GM19467 (cell line): Measurements from ENCODE around the gene ADCY3.

Experiments used
- ATAC-seq: cut with Tn5 transposase; IDR thresholded peaks from one replicate; pipeline ENCODE4 v1.9.1; 2021; ENCODE audit warnings: mild to moderate bottlenecking, moderate library complexity; ENCODE audit not compliant: unreplicated experiment

Gene ADCY3

GRCh38 chr2:24878341-24878740 is 41.7 kb downstream of the ADCY3 start:
- ATAC-seq, result no peak

GRCh38 chr2:24877646-24878045 is 42.4 kb downstream of the ADCY3 start:
- ATAC-seq, result no peak

- ATAC-seq, result no peak
These were observed 43.0 kb downstream of the ADCY3 start for GRCh38 chr2:24877067-24877466.

- ATAC-seq, result no peak
These were observed 44.1 kb downstream of the ADCY3 start for GRCh38 chr2:24875901-24876300.

- no peak for ATAC-seq
These were observed 44.8 kb downstream of the ADCY3 start for GRCh38 chr2:24875272-24875671.

- ATAC-seq, result no peak
These were observed 46.0 kb downstream of the ADCY3 start for GRCh38 chr2:24874035-24874434.

- ATAC-seq, result no peak
These were observed 46.4 kb downstream of the ADCY3 start for GRCh38 chr2:24873619-24874018.

- ATAC-seq, result no peak
These were observed 47.5 kb downstream of the ADCY3 start for GRCh38 chr2:24872344-24873115.

- ATAC-seq, result no peak
These were observed 48.1 kb downstream of the ADCY3 start for GRCh38 chr2:24871852-24872333.

GRCh38 chr2:24870891-24871705 is 48.9 kb downstream of the ADCY3 start:
- no peak for ATAC-seq

GRCh38 chr2:24870440-24870839 is 49.6 kb downstream of the ADCY3 start:
- no peak for ATAC-seq

- no peak for ATAC-seq
These were observed 53.1 kb downstream of the ADCY3 start for GRCh38 chr2:24866946-24867345.

GRCh38 chr2:24863641-24864040 is 56.4 kb downstream of the ADCY3 start:
- ATAC-seq, result no peak

- ATAC-seq, result no peak
These were observed 58.5 kb downstream of the ADCY3 start for GRCh38 chr2:24861500-24861899.

- ATAC-seq, result no peak
These were observed 59.4 kb downstream of the ADCY3 start for GRCh38 chr2:24860631-24861030.

- ATAC-seq, result no peak
These were observed 60.0 kb downstream of the ADCY3 start for GRCh38 chr2:24859968-24860600.

GRCh38 chr2:24858996-24859395 is 61.0 kb downstream of the ADCY3 start:
- no peak for ATAC-seq

- no peak for ATAC-seq
These were observed 62.3 kb downstream of the ADCY3 start for GRCh38 chr2:24857746-24858145.

- ATAC-seq, result no peak
These were observed 63.2 kb downstream of the ADCY3 start for GRCh38 chr2:24856791-24857211.

- ATAC-seq, result no peak
These were observed 64.3 kb downstream of the ADCY3 start for GRCh38 chr2:24855726-24856125.

- ATAC-seq, result no peak
These were observed 64.9 kb downstream of the ADCY3 start for GRCh38 chr2:24855022-24855622.
